Transverse colon (tissue), 4 donors: ENCODE measurements around the gene ATP5F1D. TPM values are rescaled to one million over a fixed set of nuclear protein-coding genes. Genes with fewer than 3 reads are reported as not detected.

ENCODE experiments used
- DNase-seq: peaks from one replicate; pipeline ENCODE4 v3.0.0-alpha.2; 2019
- H3K27ac ChIP-seq, 4 donors: fragments of 200-600 bp; sonication (generic); 2 replicates each; pipeline ENCODE4 v1.5.1; 2016 to 2018; ENCODE audit warnings: inconsistent platforms in 4 of 4
- H3K27me3 ChIP-seq: fragments of 200-600 bp; sonication (generic); 2 replicates; pipeline ENCODE4 v1.5.1; 2017; ENCODE audit warnings: inconsistent platforms
- H3K36me3 ChIP-seq, 4 donors: fragments of 200-600 bp; sonication (generic); 2 replicates each; pipeline ENCODE4 v1.5.1; 2017 to 2019; ENCODE audit warnings: inconsistent platforms in 4 of 4
- H3K4me1 ChIP-seq, 4 donors: fragments of 200-600 bp; sonication (generic); 2 replicates each; pipeline ENCODE4 v1.5.1; 2017 to 2020; ENCODE audit warnings: inconsistent platforms in 4 of 4
- H3K4me3 ChIP-seq, 4 donors: fragments of 200-600 bp; sonication (generic); 1 replicate in 1 of 4; 2 replicates in 3 of 4; pipeline versions ENCODE4 v1.5.1 to v1.6.1; 2017 to 2019; ENCODE audit warnings: inconsistent platforms in 4 of 4
- H3K9me3 ChIP-seq, 2 donors: fragments of 200-600 bp; sonication (generic); 2 replicates each; pipeline ENCODE4 v1.5.1; 2017 to 2019; ENCODE audit warnings: inconsistent platforms in 2 of 2
- EP300 ChIP-seq: sonication (generic); formaldehyde crosslinking; IDR thresholded peaks from one replicate; pipeline ENCODE4 v1.6.1; 2017; ENCODE audit warnings: antibody characterized with exemption, low read depth
- POLR2A ChIP-seq: fragments of 450-650 bp; IDR thresholded peaks from one replicate; pipeline ENCODE4 v1.6.1; 2016; ENCODE audit warnings: antibody characterized with exemption, mild to moderate bottlenecking, moderate library complexity
- POLR2AphosphoS5 ChIP-seq, 3 donors: sonication (generic); formaldehyde crosslinking; IDR thresholded peaks; one replicate each; pipeline ENCODE4 v1.6.1; 2016; ENCODE audit warnings: antibody characterized with exemption in 3 of 3
- WGBS, 2 donors: methylation state at CpG; one replicate each; pipeline ENCODE4 v1.1.5; 2018; ENCODE audit warnings: low coverage in 1 of 2; 5-methylcytosine and 5-hydroxymethylcytosine counted together
- in situ Hi-C, 4 donors: fragments of 200-750 bp; cut with MboI; loops; one replicate each; pipeline versions ENCODE4 v1.15.0 to v1.15.1; 2017; ENCODE audit warnings: low sequenced_read_pairs in 3 of 4, low pct_ligation_motif_present in 1 of 4, low pct_unique_long_range_greater_than_20kb in 1 of 4
- intact Hi-C: fragments of 100-400 bp; cut with DNase I; formaldehyde crosslinking; loops from one replicate; pipeline ENCODE4 v1.15.1; 2023; ENCODE audit warnings: low total_unique reads
- total RNA-seq, 4 donors: library from RNA; depleted of rRNA; stranded (reverse); fragments of >200 nt; gene quantifications; one replicate each; pipeline ENCODE4 v1.1.0, GENCODE V29; 2016
- TF ChIP-seq, protein P1 (sequence below), 5 experiments: fragments of 200-600 bp in 3 of 5; fragments of 450-650 bp in 2 of 5; sonication (generic) in 3 of 5; IDR thresholded peaks; 1 replicate in 2 of 5; 2 replicates in 3 of 5; pipeline ENCODE4 v1.5.1; 2016 to 2017; ENCODE audit warnings: antibody characterized with exemption in 5 of 5, inconsistent platforms in 3 of 5, mild to moderate bottlenecking in 2 of 5, moderate library complexity in 1 of 5

The ATP5F1D gene
- total RNA-seq, 4 donors from 2014 or later, result 157 to 650 (median 240) TPM

DNA sequence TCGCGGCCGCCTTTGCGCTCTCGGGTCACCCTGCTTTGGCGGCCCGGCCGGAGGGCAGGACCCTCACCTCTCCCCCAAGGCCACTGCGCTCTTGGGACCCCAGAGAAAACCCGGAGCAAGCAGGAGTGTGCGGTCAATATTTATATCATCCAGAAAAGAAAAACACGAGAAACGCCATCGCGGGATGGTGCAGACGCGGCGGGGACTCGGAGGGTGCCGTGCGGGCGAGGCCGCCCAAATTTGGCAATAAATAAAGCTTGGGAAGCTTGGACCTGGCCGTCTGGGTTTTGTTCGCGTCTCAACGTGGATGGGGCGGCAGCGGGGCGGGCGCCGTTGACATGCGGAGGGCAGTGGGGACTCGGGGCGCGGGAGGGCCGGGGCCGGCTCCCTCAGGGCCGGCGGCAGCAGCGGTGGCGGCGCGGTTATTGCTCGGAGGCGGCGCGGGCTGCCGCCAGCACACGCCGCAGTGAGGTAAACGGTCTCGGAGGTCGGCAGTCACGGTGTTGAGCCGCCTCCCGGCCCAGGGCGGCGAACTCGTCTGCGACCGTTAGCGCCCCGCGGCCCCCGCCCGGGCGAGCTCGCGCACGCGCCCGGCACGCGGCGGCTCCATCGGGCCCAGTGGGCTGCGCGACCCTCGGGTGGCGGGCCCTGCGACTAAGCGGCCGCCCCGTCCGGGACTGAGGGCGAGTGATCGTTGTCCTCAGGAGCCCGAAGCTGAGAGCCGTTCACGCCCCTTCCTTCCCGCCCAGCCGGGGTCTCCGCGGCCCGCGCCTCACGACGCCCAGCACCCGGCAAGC, 13.2 kb upstream of the ATP5F1D start:
- 94 to 95% methylated on average over 22 to 100 of the region's 100 CpGs for WGBS, 2 donors
- in situ Hi-C loops, result no loop called here
- H3K27ac ChIP-seq, result no peak overlapping the region

DNA sequence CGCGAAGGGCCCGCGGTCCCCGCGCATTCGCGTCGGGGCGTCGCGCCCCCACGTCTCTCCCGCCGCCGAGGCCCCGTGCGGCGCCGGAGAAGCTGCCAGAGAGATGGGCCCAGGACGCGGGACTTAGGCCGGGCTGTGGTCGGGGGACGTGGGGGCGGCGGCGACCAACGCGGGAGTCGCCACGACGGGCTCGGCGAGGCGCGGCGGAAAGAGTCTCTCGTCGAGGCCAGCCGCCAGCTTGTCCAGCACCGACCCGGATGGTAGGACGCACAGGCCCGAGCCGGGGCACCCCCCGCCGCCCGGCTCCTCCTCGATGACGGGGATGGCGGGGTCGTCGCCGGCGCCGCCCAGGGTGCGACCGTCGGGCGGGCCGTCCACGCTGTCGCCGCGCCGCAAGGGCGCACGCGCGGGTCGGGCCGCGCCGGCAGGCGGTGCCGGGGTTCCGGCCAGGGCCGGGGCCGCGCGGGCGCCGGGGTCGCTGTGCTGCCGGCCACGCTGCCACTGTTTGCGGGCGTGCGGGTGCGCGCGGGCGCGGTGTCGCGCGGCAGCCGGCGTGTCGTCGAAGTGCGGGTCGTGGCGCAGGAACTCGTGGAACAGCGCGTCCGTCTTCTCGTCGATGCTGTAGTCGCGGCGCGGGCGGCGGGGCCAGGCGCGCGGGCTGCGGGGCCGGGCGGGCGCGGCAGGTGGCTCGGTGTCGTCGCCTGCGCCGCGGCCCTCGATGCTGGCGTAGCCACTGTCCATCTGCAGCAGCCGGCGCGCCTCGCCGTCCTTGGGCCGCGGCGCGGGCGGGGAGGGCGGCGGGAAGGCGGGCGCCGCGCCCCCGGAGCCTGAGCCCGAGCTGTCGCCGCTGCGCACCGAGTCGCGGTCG, 12.3 kb upstream of the ATP5F1D start:
- Histone ChIP-seq H3K27me3 (peaks cover 9% of the 10 kb centered on the region), H3K4me1 (peaks cover 11 to 23% (median 19%) of the 10 kb centered on the region in 4 donors), H3K36me3 (peaks cover 0 to 20% (median 6%) of the 10 kb centered on the region in 4 donors), H3K27ac (no peak overlapping the region), H3K4me3 (no peak overlapping the region), H3K9me3 (no peaks in the 10 kb centered on the region)
- TF ChIP-seq EP300 (no peak), POLR2A (no peak), POLR2AphosphoS5 (IDR thresholded peaks at IDR 0.05) (no peak)
- TF ChIP-seq, protein P1, sequence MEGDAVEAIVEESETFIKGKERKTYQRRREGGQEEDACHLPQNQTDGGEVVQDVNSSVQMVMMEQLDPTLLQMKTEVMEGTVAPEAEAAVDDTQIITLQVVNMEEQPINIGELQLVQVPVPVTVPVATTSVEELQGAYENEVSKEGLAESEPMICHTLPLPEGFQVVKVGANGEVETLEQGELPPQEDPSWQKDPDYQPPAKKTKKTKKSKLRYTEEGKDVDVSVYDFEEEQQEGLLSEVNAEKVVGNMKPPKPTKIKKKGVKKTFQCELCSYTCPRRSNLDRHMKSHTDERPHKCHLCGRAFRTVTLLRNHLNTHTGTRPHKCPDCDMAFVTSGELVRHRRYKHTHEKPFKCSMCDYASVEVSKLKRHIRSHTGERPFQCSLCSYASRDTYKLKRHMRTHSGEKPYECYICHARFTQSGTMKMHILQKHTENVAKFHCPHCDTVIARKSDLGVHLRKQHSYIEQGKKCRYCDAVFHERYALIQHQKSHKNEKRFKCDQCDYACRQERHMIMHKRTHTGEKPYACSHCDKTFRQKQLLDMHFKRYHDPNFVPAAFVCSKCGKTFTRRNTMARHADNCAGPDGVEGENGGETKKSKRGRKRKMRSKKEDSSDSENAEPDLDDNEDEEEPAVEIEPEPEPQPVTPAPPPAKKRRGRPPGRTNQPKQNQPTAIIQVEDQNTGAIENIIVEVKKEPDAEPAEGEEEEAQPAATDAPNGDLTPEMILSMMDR (IDR thresholded peaks at IDR 0.05), result no peak
- whole genome bisulfite sequencing, 2 donors, result 94 to 97% methylated on average over 16 to 148 of the region's 158 CpGs
- no peak for DNase-seq
- in situ Hi-C loops, result no loop called here
- intact Hi-C loops, result no loop called here

More for the DNA sequence above, 13.2 kb upstream of the ATP5F1D start:
- Histone ChIP-seq H3K9me3 (no peaks in the 10 kb centered on the region), H3K4me1 (peaks cover 9 to 15% (median 14%) of the 10 kb centered on the region in 4 donors), H3K4me3 (no peak overlapping the region), H3K36me3 (peaks cover 0 to 20% (median 6%) of the 10 kb centered on the region in 4 donors), H3K27me3 (no peaks in the 10 kb centered on the region)
- DNase-seq, result no peak
- intact Hi-C loops, result loop anchor here (1.0 kb wide), 1 partner anchor 29 kb away; no protein-coding TSS in a partner anchor
- no peak for TF ChIP-seq POLR2A

DNA sequence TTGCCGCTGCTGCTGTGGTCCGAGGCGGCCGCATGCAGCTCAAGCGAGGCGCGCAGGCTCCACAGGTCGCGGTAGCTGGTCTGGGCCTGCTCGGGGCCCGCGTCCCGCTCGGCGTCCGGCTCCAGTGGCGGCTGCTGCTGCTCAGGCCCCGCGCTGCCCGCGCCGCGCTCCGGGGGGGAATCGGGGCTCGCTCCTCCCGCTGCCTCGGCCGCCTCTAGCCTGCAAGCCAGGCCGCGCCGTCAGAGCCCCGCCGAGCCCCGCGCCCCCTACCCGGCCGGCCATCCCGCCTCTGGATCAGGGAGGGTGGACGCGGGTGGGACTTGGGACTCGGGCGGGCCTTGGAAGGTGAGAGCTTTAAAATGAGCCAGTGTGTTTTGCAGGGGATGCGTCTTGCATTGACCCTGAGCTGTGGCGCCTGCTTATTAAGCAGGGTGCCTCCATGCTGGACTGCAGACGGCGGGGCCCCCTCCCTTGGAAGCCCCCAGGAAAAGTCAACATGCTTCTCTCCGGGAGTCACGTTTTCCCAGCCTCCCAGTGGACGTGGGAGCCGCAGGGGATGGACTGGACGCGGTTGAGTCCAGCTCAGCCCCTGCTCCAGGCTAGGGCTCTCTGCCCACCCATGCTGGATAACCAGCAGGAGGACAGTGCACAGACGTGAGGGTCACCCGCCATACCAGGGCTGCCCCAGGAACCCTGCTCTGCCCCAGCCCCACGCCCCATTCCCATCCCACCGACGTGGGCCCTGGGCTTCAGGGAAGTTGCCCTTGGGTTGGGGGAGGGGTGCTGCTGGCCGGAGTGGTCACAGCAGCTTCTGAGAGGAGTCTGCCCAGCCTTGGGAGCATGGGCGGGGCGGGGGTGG, 11.4 kb upstream of the ATP5F1D start:
- in situ Hi-C loops (no loop called here), intact Hi-C loops (no loop called here)
- Histone ChIP-seq H3K36me3 (peaks cover 0 to 20% (median 6%) of the 10 kb centered on the region in 4 donors), H3K4me3 (no peak overlapping the region), H3K4me1 (peaks cover 11 to 23% (median 21%) of the 10 kb centered on the region in 4 donors), H3K27me3 (peaks cover 18% of the 10 kb centered on the region), H3K27ac (no peak overlapping the region), H3K9me3 (no peaks in the 10 kb centered on the region)
- no peak for DNase-seq
- TF ChIP-seq POLR2A (no peak), EP300 (no peak), POLR2AphosphoS5 (IDR thresholded peaks at IDR 0.05) (no peak)
- TF ChIP-seq, protein P1 (IDR thresholded peaks at IDR 0.05), result no peak
- WGBS, 2 donors, result 74% methylated on average over 39 of the region's 61 CpGs; no CpG with 5 or more reads in 1 of the 2 donors

DNA sequence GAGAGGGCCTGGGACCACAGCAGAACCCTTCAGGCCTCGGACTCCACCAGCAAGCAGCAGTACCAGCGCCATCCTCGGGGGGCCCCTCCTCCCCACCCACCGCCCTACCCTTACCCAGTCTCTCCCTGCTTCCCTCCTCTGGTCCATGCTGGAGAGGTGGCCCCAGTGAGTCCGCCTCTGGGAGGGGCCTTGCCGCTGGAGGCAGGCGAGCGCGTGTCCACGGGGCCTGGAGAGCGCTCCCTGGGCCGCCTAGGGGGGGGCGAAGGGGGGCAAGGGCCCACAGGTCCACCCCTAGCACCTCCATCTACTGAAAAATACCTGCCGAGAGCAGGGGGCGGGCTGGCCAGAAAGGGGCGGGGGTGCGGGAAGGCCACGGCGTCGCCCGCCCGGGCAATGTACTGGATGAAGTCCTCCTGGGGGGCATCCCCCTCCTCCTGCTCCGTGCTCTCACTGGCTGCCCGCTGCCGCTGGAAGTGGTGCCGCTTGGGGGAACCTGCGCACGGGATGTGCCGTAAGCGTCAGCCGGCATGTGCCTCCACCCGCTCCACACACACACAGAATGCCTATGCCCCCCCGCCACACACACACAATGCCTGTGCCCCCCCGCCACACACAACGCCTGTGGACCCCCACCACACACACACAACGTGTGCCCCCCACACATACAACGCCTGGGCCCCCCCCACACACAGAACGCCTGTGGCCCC, 10.6 kb upstream of the ATP5F1D start:
- in situ Hi-C loops (no loop called here), intact Hi-C loops (no loop called here)
- no peak overlapping the region for H3K4me3 ChIP-seq
- TF ChIP-seq EP300 (no peak), POLR2A (no peak), POLR2AphosphoS5 (IDR thresholded peaks at IDR 0.05) (no peak)
- TF ChIP-seq, protein P1 (IDR thresholded peaks at IDR 0.05), result no peak
- WGBS, 2 donors, result 70 to 87% methylated on average over 10 to 28 of the region's 38 CpGs
- DNase-seq, result no peak
- peaks cover 0 to 20% (median 6%) of the 10 kb centered on the region in 4 donors for H3K36me3 ChIP-seq
- peaks cover 25% of the 10 kb centered on the region for H3K27me3 ChIP-seq
- no peak overlapping the region for H3K27ac ChIP-seq
- no peaks in the 10 kb centered on the region for H3K9me3 ChIP-seq
- peaks cover 11 to 23% (median 21%) of the 10 kb centered on the region in 4 donors for H3K4me1 ChIP-seq
